GM18508 (cell line): ENCODE data around the gene LRRC4C.

ENCODE experiments used
- ATAC-seq: cut with Tn5 transposase; IDR thresholded peaks from one replicate; pipeline ENCODE4 v1.9.1; 2021; ENCODE audit warnings: moderate number of reproducible peaks; ENCODE audit not compliant: insufficient read depth, unreplicated experiment

Gene LRRC4C

GRCh38 chr11:41431784-41432183 lies 27.7 kb downstream of the LRRC4C start:
- no peak for ATAC-seq

GRCh38 chr11:41419901-41420300 lies 39.6 kb downstream of the LRRC4C start:
- no peak for ATAC-seq

- no peak for ATAC-seq
Observed at GRCh38 chr11:41414771-41415440, 44.5 kb downstream of the LRRC4C start.

GRCh38 chr11:41413843-41414242 lies 45.6 kb downstream of the LRRC4C start:
- ATAC-seq = peak; percentile 93

GRCh38 chr11:41405812-41406211 lies 53.6 kb downstream of the LRRC4C start:
- no peak for ATAC-seq

- no peak for ATAC-seq
Observed at GRCh38 chr11:41404109-41404508, 55.3 kb downstream of the LRRC4C start.

GRCh38 chr11:41403458-41403857 lies 56.0 kb downstream of the LRRC4C start:
- ATAC-seq = no peak

- ATAC-seq = no peak
Observed at GRCh38 chr11:41400819-41401382, 58.6 kb downstream of the LRRC4C start.

GRCh38 chr11:41400124-41400523 lies 59.3 kb downstream of the LRRC4C start:
- ATAC-seq = no peak

- ATAC-seq = no peak
Observed at GRCh38 chr11:41399323-41399722, 60.1 kb downstream of the LRRC4C start.

GRCh38 chr11:41398175-41398574 lies 61.3 kb downstream of the LRRC4C start:
- no peak for ATAC-seq

- no peak for ATAC-seq
Observed at GRCh38 chr11:41394521-41395195, 64.8 kb downstream of the LRRC4C start.

- ATAC-seq = no peak
Observed at GRCh38 chr11:41392596-41392995, 66.9 kb downstream of the LRRC4C start.

GRCh38 chr11:41389623-41390130 lies 69.8 kb downstream of the LRRC4C start:
- no peak for ATAC-seq

GRCh38 chr11:41384329-41384728 lies 75.1 kb downstream of the LRRC4C start:
- no peak for ATAC-seq

- no peak for ATAC-seq
Observed at GRCh38 chr11:41383768-41384167, 75.7 kb downstream of the LRRC4C start.

- no peak for ATAC-seq
Observed at GRCh38 chr11:41382927-41383326, 76.5 kb downstream of the LRRC4C start.

GRCh38 chr11:41379084-41379483 lies 80.4 kb downstream of the LRRC4C start:
- no peak for ATAC-seq

- no peak for ATAC-seq
Observed at GRCh38 chr11:41377709-41378394, 81.6 kb downstream of the LRRC4C start.

GRCh38 chr11:41351825-41352224 lies 107.6 kb downstream of the LRRC4C start:
- no peak for ATAC-seq

GRCh38 chr11:41346042-41346441 lies 113.4 kb downstream of the LRRC4C start:
- ATAC-seq = no peak
